ENCODE data around the gene PEX11G.

PEX11G gene

GRCh38 chr19:7467009-7467989 is 21.5 kb downstream of the PEX11G start:
- Histone ChIP-seq H3K4me1 (ENCODE audit: control insufficient read depth in 1 of 2, insufficient read depth in 2 of 2, low read length in 2 of 2) (no peaks in the 10 kb centered on the region), H3K4me3 (ENCODE audit: low read depth in 1 of 2, low read length in 2 of 2) (no peak overlapping the region), H3K27me3 (ENCODE audit: control insufficient read depth in 1 of 2, insufficient read depth in 2 of 2, low read length in 2 of 2) (no peaks in the 10 kb centered on the region), H3K27ac (ENCODE audit: low read depth, low read length) (no peak overlapping the region), H3K9me3 (ENCODE audit: control insufficient read depth in 1 of 2, low read length in 2 of 2) (no peaks in the 10 kb centered on the region), H3K36me3 (ENCODE audit: control insufficient read depth in 1 of 2, insufficient read depth in 2 of 2, low read length in 2 of 2) (peaks cover 40 to 82% of the 10 kb centered on the region in 2 donors), H3K9ac (ENCODE audit: low read depth in 1 of 2, low read length in 2 of 2) (no peak overlapping the region)

- Histone ChIP-seq H3K9ac (ENCODE audit: low read depth in 1 of 2, low read length in 2 of 2) (no peak overlapping the region), H3K4me3 (ENCODE audit: low read depth in 1 of 2, low read length in 2 of 2) (no peak overlapping the region), H3K27ac (ENCODE audit: low read depth, low read length) (no peak overlapping the region), H3K9me3 (ENCODE audit: control insufficient read depth in 1 of 2, low read length in 2 of 2) (no peaks in the 10 kb centered on the region), H3K4me1 (ENCODE audit: control insufficient read depth in 1 of 2, insufficient read depth in 2 of 2, low read length in 2 of 2) (no peaks in the 10 kb centered on the region), H3K27me3 (ENCODE audit: control insufficient read depth in 1 of 2, insufficient read depth in 2 of 2, low read length in 2 of 2) (no peaks in the 10 kb centered on the region), H3K36me3 (ENCODE audit: control insufficient read depth in 1 of 2, insufficient read depth in 2 of 2, low read length in 2 of 2) (peaks cover 34 to 76% of the 10 kb centered on the region in 2 donors)
Observed at GRCh38 chr19:7463575-7463974, 25.3 kb downstream of the PEX11G start.

GRCh38 chr19:7461841-7462629 is 26.8 kb downstream of the PEX11G start:
- H3K36me3 ChIP-seq (ENCODE audit: control insufficient read depth in 1 of 2, insufficient read depth in 2 of 2, low read length in 2 of 2): peaks cover 35 to 74% of the 10 kb centered on the region in 2 donors
- H3K4me3 ChIP-seq (ENCODE audit: low read depth in 1 of 2, low read length in 2 of 2): no peak overlapping the region
- H3K9me3 ChIP-seq (ENCODE audit: control insufficient read depth in 1 of 2, low read length in 2 of 2): no peaks in the 10 kb centered on the region
- H3K27me3 ChIP-seq (ENCODE audit: control insufficient read depth in 1 of 2, insufficient read depth in 2 of 2, low read length in 2 of 2): no peaks in the 10 kb centered on the region
- H3K4me1 ChIP-seq (ENCODE audit: control insufficient read depth in 1 of 2, insufficient read depth in 2 of 2, low read length in 2 of 2): no peaks in the 10 kb centered on the region
- no peak overlapping the region for H3K27ac ChIP-seq (ENCODE audit: low read depth, low read length)
- no peak overlapping the region for H3K9ac ChIP-seq (ENCODE audit: low read depth in 1 of 2, low read length in 2 of 2)

GRCh38 chr19:7460562-7460966 is 28.3 kb downstream of the PEX11G start:
- no peaks in the 10 kb centered on the region for H3K9me3 ChIP-seq (ENCODE audit: control insufficient read depth in 1 of 2, low read length in 2 of 2)
- H3K4me3 ChIP-seq (ENCODE audit: low read depth in 1 of 2, low read length in 2 of 2): no peak overlapping the region
- H3K27me3 ChIP-seq (ENCODE audit: control insufficient read depth in 1 of 2, insufficient read depth in 2 of 2, low read length in 2 of 2): no peaks in the 10 kb centered on the region
- H3K4me1 ChIP-seq (ENCODE audit: control insufficient read depth in 1 of 2, insufficient read depth in 2 of 2, low read length in 2 of 2): no peaks in the 10 kb centered on the region
- H3K9ac ChIP-seq (ENCODE audit: low read depth in 1 of 2, low read length in 2 of 2): no peak overlapping the region
- H3K36me3 ChIP-seq (ENCODE audit: control insufficient read depth in 1 of 2, insufficient read depth in 2 of 2, low read length in 2 of 2): peaks cover 39 to 83% of the 10 kb centered on the region in 2 donors
- H3K27ac ChIP-seq (ENCODE audit: low read depth, low read length): no peak overlapping the region

DNA sequence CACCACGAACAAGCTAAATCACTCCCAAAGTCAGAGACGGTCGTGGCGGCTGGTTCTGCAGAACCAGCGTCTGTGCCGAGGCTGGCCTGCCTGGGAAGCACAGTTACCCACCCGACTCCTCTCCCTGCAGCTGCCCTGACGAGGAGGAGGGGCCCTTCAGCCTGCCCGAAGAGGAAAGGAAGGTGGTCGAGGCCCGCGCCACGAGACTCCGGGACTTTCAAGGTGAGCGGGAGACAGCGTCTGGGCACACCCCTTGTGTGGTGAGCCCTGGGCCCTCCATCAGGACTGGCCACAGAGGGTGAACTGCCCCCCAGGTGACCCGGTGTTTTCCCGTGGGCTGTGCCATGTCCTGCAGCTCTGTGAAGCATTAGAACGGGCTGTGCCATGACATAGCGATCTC is 29.1 kb downstream of the PEX11G start:
- H3K4me3 ChIP-seq (ENCODE audit: low read depth in 1 of 2, low read length in 2 of 2): no peak overlapping the region
- H3K36me3 ChIP-seq (ENCODE audit: control insufficient read depth in 1 of 2, insufficient read depth in 2 of 2, low read length in 2 of 2): peaks cover 42 to 83% of the 10 kb centered on the region in 2 donors
- no peak overlapping the region for H3K9ac ChIP-seq (ENCODE audit: low read depth in 1 of 2, low read length in 2 of 2)
- no peaks in the 10 kb centered on the region for H3K9me3 ChIP-seq (ENCODE audit: control insufficient read depth in 1 of 2, low read length in 2 of 2)
- H3K27ac ChIP-seq (ENCODE audit: low read depth, low read length): no peak overlapping the region
- H3K4me1 ChIP-seq (ENCODE audit: control insufficient read depth in 1 of 2, insufficient read depth in 2 of 2, low read length in 2 of 2): no peaks in the 10 kb centered on the region
- no peaks in the 10 kb centered on the region for H3K27me3 ChIP-seq (ENCODE audit: control insufficient read depth in 1 of 2, insufficient read depth in 2 of 2, low read length in 2 of 2)

GRCh38 chr19:7458675-7459074 is 30.2 kb downstream of the PEX11G start:
- peaks cover 46 to 85% of the 10 kb centered on the region in 2 donors for H3K36me3 ChIP-seq (ENCODE audit: control insufficient read depth in 1 of 2, insufficient read depth in 2 of 2, low read length in 2 of 2)

GRCh38 chr19:7456964-7457541 is 31.8 kb downstream of the PEX11G start:
- H3K4me1 ChIP-seq (ENCODE audit: control insufficient read depth in 1 of 2, insufficient read depth in 2 of 2, low read length in 2 of 2): no peaks in the 10 kb centered on the region
- H3K9me3 ChIP-seq (ENCODE audit: control insufficient read depth in 1 of 2, low read length in 2 of 2): peaks cover 0 to 3% of the 10 kb centered on the region in 2 donors
- H3K36me3 ChIP-seq (ENCODE audit: control insufficient read depth in 1 of 2, insufficient read depth in 2 of 2, low read length in 2 of 2): peaks cover 47 to 80% of the 10 kb centered on the region in 2 donors
- no peak overlapping the region for H3K9ac ChIP-seq (ENCODE audit: low read depth in 1 of 2, low read length in 2 of 2)
- H3K4me3 ChIP-seq (ENCODE audit: low read depth in 1 of 2, low read length in 2 of 2): no peak overlapping the region
- no peaks in the 10 kb centered on the region for H3K27me3 ChIP-seq (ENCODE audit: control insufficient read depth in 1 of 2, insufficient read depth in 2 of 2, low read length in 2 of 2)
- H3K27ac ChIP-seq (ENCODE audit: low read depth, low read length): no peak overlapping the region

More at GRCh38 chr19:7458675-7459074, 30.2 kb downstream of the PEX11G start:
- Histone ChIP-seq H3K4me3 (ENCODE audit: low read depth in 1 of 2, low read length in 2 of 2) (no peak overlapping the region), H3K9ac (ENCODE audit: low read depth in 1 of 2, low read length in 2 of 2) (no peak overlapping the region), H3K27ac (ENCODE audit: low read depth, low read length) (no peak overlapping the region), H3K27me3 (ENCODE audit: control insufficient read depth in 1 of 2, insufficient read depth in 2 of 2, low read length in 2 of 2) (no peaks in the 10 kb centered on the region), H3K4me1 (ENCODE audit: control insufficient read depth in 1 of 2, insufficient read depth in 2 of 2, low read length in 2 of 2) (no peaks in the 10 kb centered on the region), H3K9me3 (ENCODE audit: control insufficient read depth in 1 of 2, low read length in 2 of 2) (peaks cover 0 to 3% of the 10 kb centered on the region in 2 donors)

DNA sequence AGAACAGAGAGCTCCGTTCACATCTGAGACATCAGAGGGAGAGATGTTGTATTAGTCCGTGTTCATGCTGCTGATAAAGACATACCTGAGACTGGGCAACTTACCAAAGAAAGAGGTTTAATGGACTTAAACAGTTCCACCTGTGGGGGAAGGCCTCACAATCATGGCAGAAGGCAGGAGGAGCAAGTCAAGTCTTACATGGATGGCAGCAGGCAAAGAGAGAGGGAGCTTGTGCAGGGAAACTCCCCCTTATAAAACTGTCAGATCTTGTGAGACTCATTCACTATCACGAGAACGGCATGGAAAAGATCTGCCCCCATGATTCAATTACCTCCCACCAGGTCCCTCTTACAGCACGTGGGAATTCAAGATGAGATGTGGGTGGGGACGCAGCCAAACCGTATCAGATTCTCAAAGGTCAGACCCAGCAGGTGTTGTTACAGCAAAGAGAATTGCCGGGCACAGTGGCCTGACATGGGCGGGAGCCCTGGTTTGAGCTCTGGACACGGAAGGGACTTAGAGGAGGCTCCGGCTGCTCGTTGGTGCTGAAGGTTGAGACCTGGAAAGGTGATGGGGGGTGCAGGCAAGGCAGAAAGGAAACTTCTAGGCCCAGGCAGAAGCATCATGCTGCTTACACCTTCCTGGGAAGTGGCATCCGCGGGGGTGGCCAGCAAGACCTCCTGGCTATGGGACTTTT is 33.1 kb downstream of the PEX11G start:
- no peaks in the 10 kb centered on the region for H3K27me3 ChIP-seq (ENCODE audit: control insufficient read depth in 1 of 2, insufficient read depth in 2 of 2, low read length in 2 of 2)
- no peak overlapping the region for H3K27ac ChIP-seq (ENCODE audit: low read depth, low read length)
- no peaks in the 10 kb centered on the region for H3K4me1 ChIP-seq (ENCODE audit: control insufficient read depth in 1 of 2, insufficient read depth in 2 of 2, low read length in 2 of 2)
- H3K9me3 ChIP-seq (ENCODE audit: control insufficient read depth in 1 of 2, low read length in 2 of 2): peaks cover under 1 to 5% of the 10 kb centered on the region in 2 donors
- H3K4me3 ChIP-seq (ENCODE audit: low read depth in 1 of 2, low read length in 2 of 2): no peak overlapping the region
- H3K36me3 ChIP-seq (ENCODE audit: control insufficient read depth in 1 of 2, insufficient read depth in 2 of 2, low read length in 2 of 2): peaks cover 50 to 80% of the 10 kb centered on the region in 2 donors
- H3K9ac ChIP-seq (ENCODE audit: low read depth in 1 of 2, low read length in 2 of 2): no peak overlapping the region

DNA sequence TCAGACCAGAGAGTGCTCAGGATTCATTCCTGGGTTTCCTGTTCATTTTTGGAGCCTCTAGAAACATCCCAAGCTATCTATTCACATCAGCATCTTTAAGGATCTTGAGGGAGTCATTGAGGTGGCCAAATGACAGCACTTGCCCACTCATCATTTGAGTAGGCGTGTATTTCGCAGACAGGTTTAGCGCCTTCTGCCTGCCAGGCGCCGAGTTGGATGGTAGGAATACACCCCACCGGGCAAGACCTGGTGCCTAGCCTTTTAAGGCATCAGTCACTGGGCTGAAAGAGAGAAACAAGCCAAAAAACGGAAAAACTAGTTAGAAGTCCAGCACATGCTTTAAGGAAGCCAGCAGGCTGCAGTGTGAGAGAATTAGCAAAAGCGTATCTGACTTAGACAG is 33.8 kb downstream of the PEX11G start:
- Histone ChIP-seq H3K36me3 (ENCODE audit: control insufficient read depth in 1 of 2, insufficient read depth in 2 of 2, low read length in 2 of 2) (peaks cover 44 to 81% of the 10 kb centered on the region in 2 donors), H3K4me3 (ENCODE audit: low read depth in 1 of 2, low read length in 2 of 2) (no peak overlapping the region), H3K27ac (ENCODE audit: low read depth, low read length) (no peak overlapping the region), H3K4me1 (ENCODE audit: control insufficient read depth in 1 of 2, insufficient read depth in 2 of 2, low read length in 2 of 2) (no peaks in the 10 kb centered on the region), H3K9me3 (ENCODE audit: control insufficient read depth in 1 of 2, low read length in 2 of 2) (peaks cover 7 to 12% of the 10 kb centered on the region in 2 donors), H3K27me3 (ENCODE audit: control insufficient read depth in 1 of 2, insufficient read depth in 2 of 2, low read length in 2 of 2) (no peaks in the 10 kb centered on the region), H3K9ac (ENCODE audit: low read depth in 1 of 2, low read length in 2 of 2) (no peak overlapping the region)

Data from duodenal mucosa (tissue), 2 donors.